Neural cell (in vitro differentiated cells): Measurements from ENCODE around the gene FBN1.

ENCODE experiments used
- CTCF ChIP-seq: fragments of 450-650 bp; IDR thresholded peaks from 2 replicates; pipeline ENCODE4 v1.5.1; 2014; ENCODE audit warnings: antibody characterized with exemption, mild to moderate bottlenecking, moderate library complexity; ENCODE audit not compliant: poor library complexity, severe bottlenecking
- EP300 ChIP-seq: fragments of 450-650 bp; conservative IDR thresholded peaks from 2 replicates; pipeline ENCODE4 v1.6.1; 2014; ENCODE audit warnings: antibody characterized with exemption, mild to moderate bottlenecking, moderate library complexity; ENCODE audit not compliant: poor library complexity, severe bottlenecking
- EZH2 ChIP-seq: fragments of 200-600, 300-800 bp; shearing (Covaris generic), sonication (generic); IDR thresholded peaks from 2 replicates; pipeline ENCODE4 v1.6.1; 2014; ENCODE audit warnings: antibody characterized with exemption, low read length, borderline replicate concordance, mild to moderate bottlenecking; ENCODE audit not compliant: insufficient read depth, poor library complexity, severe bottlenecking
- SMC3 ChIP-seq: fragments of 450-650 bp; conservative IDR thresholded peaks from 2 replicates; pipeline ENCODE4 v1.6.1; 2014; ENCODE audit warnings: antibody characterized with exemption, mild to moderate bottlenecking, moderate library complexity; ENCODE audit not compliant: poor library complexity
- TAF1 ChIP-seq: IDR thresholded peaks from 2 replicates; pipeline ENCODE4 v1.6.1; 2012; ENCODE audit warnings: low read depth

- TF ChIP-seq CTCF (no peak), SMC3 (no peak), TAF1 (no peak), EP300 (no peak), EZH2 (no peak)
These were observed 189.4 kb downstream of the FBN1 start for GRCh38 chr15:48456134-48456533.
